NCI-H748 (cell line): ENCODE results near the gene SHISAL1.

Experiments used
- DNase-seq: peaks from one replicate; lab custom pipeline; 2025; ENCODE audit not compliant: unreplicated experiment; lab: John Stamatoyannopoulos, UW

SHISAL1 gene

GRCh38 chr22:44344407-44344806 lies 31.7 kb upstream of the SHISAL1 start:
- DNase-seq, result peak; percentile 59

GRCh38 chr22:44342347-44342956 lies 29.7 kb upstream of the SHISAL1 start:
- no peak for DNase-seq

- no peak for DNase-seq
These were observed 28.9 kb upstream of the SHISAL1 start for GRCh38 chr22:44341431-44342346.

- peak; percentile 42 for DNase-seq
These were observed 27.8 kb upstream of the SHISAL1 start for GRCh38 chr22:44340271-44341239.

GRCh38 chr22:44338906-44339305 lies 26.2 kb upstream of the SHISAL1 start:
- DNase-seq, result peak; percentile 34

- no peak for DNase-seq
These were observed 25.5 kb upstream of the SHISAL1 start for GRCh38 chr22:44338177-44338810.

GRCh38 chr22:44337678-44338004 lies 24.9 kb upstream of the SHISAL1 start:
- peak; percentile 56 for DNase-seq

- DNase-seq, result peak; percentile 83
These were observed 24.4 kb upstream of the SHISAL1 start for GRCh38 chr22:44336962-44337677.

- DNase-seq, result peak; percentile 55
These were observed 23.4 kb upstream of the SHISAL1 start for GRCh38 chr22:44335903-44336803.

- no peak for DNase-seq
These were observed 22.5 kb upstream of the SHISAL1 start for GRCh38 chr22:44335066-44335839.

GRCh38 chr22:44333847-44334635 lies 21.3 kb upstream of the SHISAL1 start:
- no peak for DNase-seq

- DNase-seq, result no peak
These were observed 20.2 kb upstream of the SHISAL1 start for GRCh38 chr22:44332946-44333345.

GRCh38 chr22:44331881-44332714 lies 19.3 kb upstream of the SHISAL1 start:
- peak; percentile 67 for DNase-seq

GRCh38 chr22:44330744-44331660 lies 18.3 kb upstream of the SHISAL1 start:
- peak; percentile 33 for DNase-seq

- no peak for DNase-seq
These were observed 17.5 kb upstream of the SHISAL1 start for GRCh38 chr22:44330188-44330743.
